GM23338 (cell line): Measurements from ENCODE around the gene CAMK2N2. TPM values are rescaled to one million over a fixed set of nuclear protein-coding genes. Genes with fewer than 3 reads are reported as not detected.

ENCODE experiments used
- ATAC-seq: fragments of 200-7000 bp; cut with Tn5 transposase; 3 replicates; pipeline ENCODE4 v1.9.1; 2020
- DNase-seq: peaks from one replicate; pipeline ENCODE4 v3.0.0-alpha.2; 2015; ENCODE audit warnings: low spot score
- H2AFZ ChIP-seq: fragments of 200-600 bp; sonication (generic); 2 replicates; pipeline ENCODE4 v1.8.0; 2016; ENCODE audit warnings: antibody characterized with exemption, mild to moderate bottlenecking, moderate library complexity
- H3F3A ChIP-seq: fragments of 200-600 bp; sonication (generic); replicated peaks from 2 replicates; pipeline ENCODE4 v1.8.0; 2017; ENCODE audit warnings: antibody characterized with exemption, mixed run types, low read depth
- H3K27ac ChIP-seq: fragments of 200-600 bp; sonication (generic); 2 replicates; pipeline ENCODE4 v1.6.1; 2016; ENCODE audit warnings: low read depth
- H3K27me3 ChIP-seq: fragments of 200-600 bp; sonication (generic); 2 replicates; pipeline ENCODE4 v1.8.0; 2016; ENCODE audit warnings: mild to moderate bottlenecking, mixed run types, moderate library complexity; ENCODE audit not compliant: insufficient read depth
- H3K36me3 ChIP-seq: fragments of 200-600 bp; sonication (generic); 2 replicates; pipeline ENCODE4 v1.8.0; 2016; ENCODE audit warnings: mild to moderate bottlenecking; ENCODE audit not compliant: insufficient read depth
- H3K4me1 ChIP-seq: fragments of 200-600 bp; sonication (generic); 2 replicates; pipeline ENCODE4 v1.8.0; 2016; ENCODE audit warnings: mild to moderate bottlenecking, moderate library complexity; ENCODE audit not compliant: insufficient read depth
- H3K4me2 ChIP-seq: fragments of 200-600 bp; sonication (generic); 2 replicates; pipeline ENCODE4 v1.7.1; 2017; ENCODE audit warnings: mixed run types
- H3K4me3 ChIP-seq: fragments of 200-600 bp; sonication (generic); 2 replicates; pipeline ENCODE4 v1.6.1; 2016; ENCODE audit warnings: mixed run types
- H3K79me2 ChIP-seq: fragments of 200-600 bp; sonication (generic); replicated peaks from 2 replicates; pipeline ENCODE4 v1.8.0; 2017; ENCODE audit warnings: mild to moderate bottlenecking; ENCODE audit not compliant: insufficient read depth
- H3K9me2 ChIP-seq: fragments of 200-600 bp; sonication (generic); 2 replicates; pipeline ENCODE4 v1.8.0; 2017; ENCODE audit not compliant: insufficient read depth
- H4K20me1 ChIP-seq: fragments of 200-600 bp; sonication (generic); replicated peaks from 2 replicates; pipeline ENCODE4 v1.8.0; 2017; ENCODE audit warnings: mild to moderate bottlenecking; ENCODE audit not compliant: insufficient read depth
- H3K27ac Mint-ChIP-seq: 2 replicates; pipeline ENCODE4 v1.8.0; 2020; ENCODE audit warnings: inconsistent platforms, mild to moderate bottlenecking, moderate library complexity, mixed read lengths
- H3K27me3 Mint-ChIP-seq: 3 replicates; pipeline ENCODE4 v1.8.0; 2022; ENCODE audit warnings: low read depth, mild to moderate bottlenecking, moderate library complexity, mixed read lengths, inconsistent platforms; ENCODE audit not compliant: insufficient read depth, poor library complexity
- H3K36me3 Mint-ChIP-seq: 3 replicates; pipeline ENCODE4 v1.8.0; 2021; ENCODE audit warnings: low read depth, mild to moderate bottlenecking, inconsistent platforms, moderate library complexity, mixed read lengths
- H3K4me1 Mint-ChIP-seq: 3 replicates; pipeline ENCODE4 v1.8.0; 2020; ENCODE audit warnings: mild to moderate bottlenecking, inconsistent platforms, mixed read lengths
- H3K4me3 Mint-ChIP-seq: 3 replicates; pipeline ENCODE4 v1.8.0; 2021; ENCODE audit warnings: moderate library complexity, mild to moderate bottlenecking, inconsistent platforms, mixed read lengths
- H3K9me3 Mint-ChIP-seq: 3 replicates; pipeline ENCODE4 v1.8.0; 2020; ENCODE audit warnings: moderate library complexity, mild to moderate bottlenecking, inconsistent platforms, mixed read lengths
- CREB1 ChIP-seq: fragments of 250-450 bp; sonication (Bioruptor Pico); IDR thresholded peaks from 2 replicates; pipeline ENCODE4 v1.5.0; 2020; ENCODE audit warnings: low read depth, mild to moderate bottlenecking, moderate library complexity
- EZH2 ChIP-seq: fragments of 200-600 bp; sonication (generic); IDR thresholded peaks from one replicate; pipeline ENCODE4 v1.8.0; 2017; ENCODE audit warnings: antibody characterized with exemption, mild to moderate bottlenecking, low read depth; ENCODE audit not compliant: unreplicated experiment
- EZH2phosphoT487 ChIP-seq: fragments of 200-600 bp; sonication (generic); IDR thresholded peaks from one replicate; pipeline ENCODE4 v1.8.1; 2018; ENCODE audit warnings: antibody characterized with exemption; ENCODE audit not compliant: unreplicated experiment
- NANOG ChIP-seq: IDR thresholded peaks from 2 replicates; pipeline ENCODE4 v1.6.1; 2016; ENCODE audit warnings: antibody characterized with exemption, borderline replicate concordance
- POLR2AphosphoS5 ChIP-seq: IDR thresholded peaks from 2 replicates; pipeline ENCODE4 v1.6.1; 2016; ENCODE audit warnings: antibody characterized with exemption, low read depth
- STAT1 ChIP-seq: IDR thresholded peaks from one replicate; pipeline ENCODE4 v1.6.1; 2016; ENCODE audit warnings: antibody characterized with exemption; ENCODE audit not compliant: unreplicated experiment
- ZNF114 ChIP-seq: fragments of 250-450 bp; sonication (Bioruptor Pico); IDR thresholded peaks from 2 replicates; pipeline ENCODE4 v1.5.0; 2020; ENCODE audit warnings: mild to moderate bottlenecking, moderate library complexity
- ZNF331 ChIP-seq: fragments of 250-450 bp; sonication (Bioruptor Pico); IDR thresholded peaks from 2 replicates; pipeline ENCODE4 v1.5.0; 2020; ENCODE audit warnings: low read depth, mild to moderate bottlenecking, moderate library complexity
- ZNF462 ChIP-seq: fragments of 250-450 bp; sonication (Bioruptor Pico); IDR thresholded peaks from 2 replicates; pipeline ENCODE4 v1.5.0; 2020; ENCODE audit warnings: mild to moderate bottlenecking, moderate library complexity
- polyA plus RNA-seq: library from polyadenylated mRNA; unstranded; fragments of >200 nt; fragmentation: Nextera tagmentation; extraction: Ambion mirVana; gene quantifications from 2 replicates; pipeline ENCODE4 v1.2.1, GENCODE V29; 2016
- total RNA-seq: library from RNA; depleted of rRNA; stranded (reverse); fragments of >200 nt; shearing (Covaris generic); gene quantifications from 2 replicates; pipeline ENCODE4 v1.2.3, GENCODE V29; 2014
- TF ChIP-seq, protein P1 (sequence below): IDR thresholded peaks from 2 replicates; pipeline ENCODE4 v1.6.1; 2016; ENCODE audit warnings: antibody characterized with exemption
- TF ChIP-seq, protein P2 (sequence below), 2 experiments: fragments of 200-600 bp in 1 of 2; sonication (generic) in 1 of 2; conservative IDR thresholded peaks; 2 replicates each; pipeline versions ENCODE4 v1.5.1 to v1.6.1; 2016 to 2017; ENCODE audit warnings: antibody characterized with exemption in 2 of 2, low read depth in 2 of 2, mild to moderate bottlenecking in 2 of 2, moderate library complexity in 1 of 2

The CAMK2N2 gene
- total and polyA plus RNA-seq, 2 experiments from 2014 or later: 0.32 to 1.3 TPM

DNA sequence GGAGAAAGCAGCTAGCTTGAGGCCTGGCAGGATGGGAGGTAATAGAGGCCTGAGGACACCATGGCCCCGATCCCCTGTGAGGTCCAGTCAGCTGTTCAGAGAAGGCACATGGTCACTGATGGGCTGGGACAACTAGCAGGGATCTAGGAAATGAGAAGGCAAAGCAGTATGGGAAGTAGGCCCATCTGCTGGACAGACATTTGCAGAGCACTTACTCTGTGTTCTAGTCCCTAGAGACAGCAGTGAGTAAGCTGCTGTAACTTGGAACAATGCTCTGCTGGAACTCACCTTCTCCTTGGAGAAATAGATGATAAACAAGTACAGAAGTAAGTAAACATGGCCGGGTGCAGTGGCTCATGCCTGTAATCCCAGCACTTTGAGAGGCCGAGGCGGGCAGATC, 21.6 kb upstream of the CAMK2N2 start:
- Mint-ChIP-seq H3K36me3 (no peaks in the 10 kb centered on the region), H3K4me3 (no peak overlapping the region), H3K9me3 (no peaks in the 10 kb centered on the region), H3K27me3 (peaks cover 14% of the 10 kb centered on the region), H3K27ac (no peak overlapping the region), H3K4me1 (peaks cover 5% of the 10 kb centered on the region; the same call in 1 of the 3 replicates)
- H3K79me2 ChIP-seq: no peaks in the 10 kb centered on the region
- H2AFZ ChIP-seq: no peak overlapping the region
- no peaks in the 10 kb centered on the region for H3K4me1 ChIP-seq
- H3K27ac ChIP-seq: no peak overlapping the region
- TF ChIP-seq CREB1 (CRISPR knock-in tag) (no peak), EZH2 (no peak), STAT1 (no peak), EZH2phosphoT487 (no peak), POLR2AphosphoS5 (no peak), ZNF331 (peak; percentile 52; the same call in 1 of the 2 replicates)
- TF ChIP-seq, protein P1, sequence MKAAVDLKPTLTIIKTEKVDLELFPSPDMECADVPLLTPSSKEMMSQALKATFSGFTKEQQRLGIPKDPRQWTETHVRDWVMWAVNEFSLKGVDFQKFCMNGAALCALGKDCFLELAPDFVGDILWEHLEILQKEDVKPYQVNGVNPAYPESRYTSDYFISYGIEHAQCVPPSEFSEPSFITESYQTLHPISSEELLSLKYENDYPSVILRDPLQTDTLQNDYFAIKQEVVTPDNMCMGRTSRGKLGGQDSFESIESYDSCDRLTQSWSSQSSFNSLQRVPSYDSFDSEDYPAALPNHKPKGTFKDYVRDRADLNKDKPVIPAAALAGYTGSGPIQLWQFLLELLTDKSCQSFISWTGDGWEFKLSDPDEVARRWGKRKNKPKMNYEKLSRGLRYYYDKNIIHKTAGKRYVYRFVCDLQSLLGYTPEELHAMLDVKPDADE: no peak
- TF ChIP-seq, protein P2, sequence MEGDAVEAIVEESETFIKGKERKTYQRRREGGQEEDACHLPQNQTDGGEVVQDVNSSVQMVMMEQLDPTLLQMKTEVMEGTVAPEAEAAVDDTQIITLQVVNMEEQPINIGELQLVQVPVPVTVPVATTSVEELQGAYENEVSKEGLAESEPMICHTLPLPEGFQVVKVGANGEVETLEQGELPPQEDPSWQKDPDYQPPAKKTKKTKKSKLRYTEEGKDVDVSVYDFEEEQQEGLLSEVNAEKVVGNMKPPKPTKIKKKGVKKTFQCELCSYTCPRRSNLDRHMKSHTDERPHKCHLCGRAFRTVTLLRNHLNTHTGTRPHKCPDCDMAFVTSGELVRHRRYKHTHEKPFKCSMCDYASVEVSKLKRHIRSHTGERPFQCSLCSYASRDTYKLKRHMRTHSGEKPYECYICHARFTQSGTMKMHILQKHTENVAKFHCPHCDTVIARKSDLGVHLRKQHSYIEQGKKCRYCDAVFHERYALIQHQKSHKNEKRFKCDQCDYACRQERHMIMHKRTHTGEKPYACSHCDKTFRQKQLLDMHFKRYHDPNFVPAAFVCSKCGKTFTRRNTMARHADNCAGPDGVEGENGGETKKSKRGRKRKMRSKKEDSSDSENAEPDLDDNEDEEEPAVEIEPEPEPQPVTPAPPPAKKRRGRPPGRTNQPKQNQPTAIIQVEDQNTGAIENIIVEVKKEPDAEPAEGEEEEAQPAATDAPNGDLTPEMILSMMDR (conservative IDR thresholded peaks at IDR 0.05; ENCODE audit: low read depth in 2 of 2): no peak
- peaks cover 2% of the 10 kb centered on the region; the same call in 1 of the 2 replicates for H3K27me3 ChIP-seq
- DNase-seq: no peak
- H3K4me2 ChIP-seq: no peak overlapping the region
- H3K4me3 ChIP-seq: no peak overlapping the region
- no peaks in the 10 kb centered on the region for H3K36me3 ChIP-seq
- H3F3A ChIP-seq: no peaks in the 10 kb centered on the region
- H4K20me1 ChIP-seq: no peaks in the 10 kb centered on the region
- ATAC-seq: no peak
- no peaks in the 10 kb centered on the region for H3K9me2 ChIP-seq

- H3K27me3 Mint-ChIP-seq: peaks cover 33% of the 10 kb centered on the region
- H3K9me2 ChIP-seq: no peaks in the 10 kb centered on the region; the same call in 1 of the 2 replicates
- no peak overlapping the region for H3K4me3 ChIP-seq
- no peak for TF ChIP-seq ZNF331
- no peak for TF ChIP-seq POLR2AphosphoS5
- TF ChIP-seq STAT1: no peak
- TF ChIP-seq EZH2phosphoT487: no peak
- TF ChIP-seq ZNF114 (CRISPR knock-in tag): no peak
- no peak for TF ChIP-seq EZH2
- TF ChIP-seq ZNF462: no peak
- no peak for TF ChIP-seq NANOG
- TF ChIP-seq, protein P1: no peak
Measured at GRCh38 chr3:184277366-184277765, 16.0 kb upstream of the CAMK2N2 start.

More at GRCh38 chr3:184277366-184277765, 16.0 kb upstream of the CAMK2N2 start:
- DNase-seq (no peak), ATAC-seq (no peak)
- no peaks in the 10 kb centered on the region for H3K79me2 ChIP-seq
- H3K9me3 Mint-ChIP-seq: no peaks in the 10 kb centered on the region; the same call in 2 of the 3 replicates
- H3K36me3 Mint-ChIP-seq: no peaks in the 10 kb centered on the region
- H2AFZ ChIP-seq: no peak overlapping the region
- H3K27ac ChIP-seq: no peak overlapping the region
- H3K4me1 ChIP-seq: no peaks in the 10 kb centered on the region
- H3K27me3 ChIP-seq: peaks cover 54% of the 10 kb centered on the region
- no peak overlapping the region for H3K4me3 Mint-ChIP-seq
- H3K4me1 Mint-ChIP-seq: peaks cover 7% of the 10 kb centered on the region; the same call in 2 of the 3 replicates
- H3K4me2 ChIP-seq: no peak overlapping the region
- H3K36me3 ChIP-seq: no peaks in the 10 kb centered on the region
- no peaks in the 10 kb centered on the region for H4K20me1 ChIP-seq
- no peaks in the 10 kb centered on the region for H3F3A ChIP-seq
- no peak overlapping the region for H3K27ac Mint-ChIP-seq
